HCT116 (cell line): Measurements from ENCODE around the gene CELF4. TPM values are rescaled to one million over a fixed set of nuclear protein-coding genes. Genes with fewer than 3 reads are reported as not detected.

ENCODE experiments used
- ATAC-seq: fragments of 200-7000 bp; cut with Tn5 transposase; 2 replicates; pipeline ENCODE4 v1.9.1; 2020; ENCODE audit warnings: mild to moderate bottlenecking, moderate library complexity
- BruUV-seq: library from RNA; stranded (reverse); fragments of 400-500 nt; replicated peaks from 2 replicates; lab custom pipeline; 2021; lab: Mats Ljungman, UMichigan
- CTCF ChIA-PET: fragments of 300-600 bp; sonication (Branson Sonifier 250); formaldehyde crosslinking; loops from one replicate; lab custom pipeline; 2021; ENCODE audit warnings: antibody characterized with exemption; lab: Charles Lee
- POLR2A ChIA-PET: fragments of 300-600, 350-600 bp; sonication (Branson Sonifier 250); formaldehyde crosslinking; loops from one replicate; lab custom pipeline; 2021; ENCODE audit warnings: antibody characterized with exemption; lab: Charles Lee
- RAD21 ChIA-PET, 2 experiments: fragments of 300-600 bp; sonication (Branson Sonifier 250); formaldehyde crosslinking; loops; one replicate each; lab custom pipeline; 2023; ENCODE audit warnings: low total read pairs in 2 of 2; ENCODE audit not compliant: uncharacterized antibody in 2 of 2, unreplicated experiment in 2 of 2, low non-redundant PET in 1 of 2; lab: Charles Lee
- DNase-seq: peaks from one replicate; pipeline ENCODE4 v3.0.0-alpha.2; 2010; ENCODE audit warnings: low read depth, low spot score
- H2AFZ ChIP-seq: fragments of 200-600 bp; shearing (Covaris generic), sonication (generic); 2 replicates; pipeline ENCODE4 v1.6.1; 2017; ENCODE audit warnings: low read depth, mixed run types, mixed read lengths, antibody characterized with exemption, low read length; ENCODE audit not compliant: poor library complexity, severe bottlenecking
- H3K27ac ChIP-seq: 2 replicates; pipeline ENCODE4 v1.5.1; 2012; ENCODE audit warnings: low read depth, low read length
- H3K27me3 ChIP-seq: fragments of 200-600 bp; sonication (generic); 2 replicates; pipeline ENCODE4 v1.6.1; 2016; ENCODE audit warnings: mixed run types, low read length, mixed read lengths; ENCODE audit not compliant: insufficient read depth
- H3K36me3 ChIP-seq, 2 experiments: fragments of 200-500 bp in 1 of 2; fragments of 200-600 bp in 1 of 2; sonication (Bioruptor generic) in 1 of 2; sonication (generic) in 1 of 2; 2 replicates each; pipeline versions ENCODE4 v1.5.1 to v1.6.1; 2014 to 2016; ENCODE audit warnings: low read length in 2 of 2, inconsistent platforms in 1 of 2, mixed read lengths in 1 of 2, mixed run types in 1 of 2; ENCODE audit not compliant: insufficient read depth in 2 of 2, control insufficient read depth in 1 of 2
- H3K4me1 ChIP-seq, 2 experiments: fragments of 200-600 bp in 1 of 2; sonication (generic) in 1 of 2; 2 replicates each; pipeline versions ENCODE4 v1.5.1 to v1.6.1; 2012 to 2017; ENCODE audit warnings: low read length in 2 of 2, inconsistent platforms in 1 of 2, mild to moderate bottlenecking in 1 of 2, mixed read lengths in 1 of 2, mixed run types in 1 of 2, moderate library complexity in 1 of 2; ENCODE audit not compliant: insufficient read depth in 2 of 2, control insufficient read depth in 1 of 2
- H3K4me2 ChIP-seq: fragments of 200-600 bp; sonication (generic); 2 replicates; pipeline ENCODE4 v1.6.1; 2017; ENCODE audit warnings: mixed run types, low read length, mixed read lengths
- H3K4me3 ChIP-seq, 2 experiments: fragments of 200-600 bp in 1 of 2; sonication (generic) in 1 of 2; replicated peaks in 1 of 2; 2 replicates each; pipeline ENCODE4 v1.5.1; 2011 to 2016; ENCODE audit warnings: low read length in 2 of 2, control low read depth in 1 of 2, low read depth in 1 of 2, mild to moderate bottlenecking in 1 of 2, mixed read lengths in 1 of 2, mixed run types in 1 of 2
- H3K79me2 ChIP-seq: fragments of 200-600 bp; sonication (generic); 2 replicates; pipeline ENCODE4 v1.6.1; 2017; ENCODE audit warnings: mild to moderate bottlenecking, mixed run types, low read length, moderate library complexity, mixed read lengths; ENCODE audit not compliant: insufficient read depth
- H3K9ac ChIP-seq: fragments of 200-600 bp; sonication (generic); 2 replicates; pipeline ENCODE4 v1.6.1; 2016; ENCODE audit warnings: low read length, mixed read lengths
- H3K9me2 ChIP-seq: fragments of 200-600 bp; sonication (generic), shearing (Covaris generic); 2 replicates; pipeline ENCODE4 v1.6.1; 2017; ENCODE audit warnings: mixed run types, mild to moderate bottlenecking, moderate library complexity; ENCODE audit not compliant: insufficient read depth
- H3K9me3 ChIP-seq, 2 experiments: fragments of 200-500 bp in 1 of 2; fragments of 200-600 bp in 1 of 2; sonication (Bioruptor generic) in 1 of 2; sonication (generic) in 1 of 2; 2 replicates each; pipeline ENCODE4 v1.6.1; 2014 to 2017; ENCODE audit warnings: low read length in 2 of 2, mixed read lengths in 2 of 2, inconsistent platforms in 1 of 2, low read depth in 1 of 2, mild to moderate bottlenecking in 1 of 2, mixed run types in 1 of 2, moderate library complexity in 1 of 2; ENCODE audit not compliant: control insufficient read depth in 1 of 2, insufficient read depth in 1 of 2
- H4K20me1 ChIP-seq: fragments of 200-600 bp; sonication (generic), shearing (Covaris generic); 2 replicates; pipeline ENCODE4 v1.6.1; 2017; ENCODE audit warnings: mixed run types, mild to moderate bottlenecking, moderate library complexity; ENCODE audit not compliant: insufficient read depth
- ATF3 ChIP-seq: IDR thresholded peaks from 2 replicates; pipeline ENCODE4 v1.6.1; 2012
- CBX3 ChIP-seq: IDR thresholded peaks from 2 replicates; pipeline ENCODE4 v1.6.1; 2012; ENCODE audit warnings: low read depth
- CEBPB ChIP-seq: IDR thresholded peaks from 2 replicates; pipeline ENCODE4 v1.6.1; 2012; ENCODE audit warnings: low read depth
- CTCF ChIP-seq, 3 experiments: fragments of 200-600 bp in 1 of 3; sonication (generic) in 1 of 3; IDR thresholded peaks in 2 of 3; conservative IDR thresholded peaks in 1 of 3; 2 replicates each; pipeline ENCODE4 v1.5.1; 2012 to 2017; ENCODE audit warnings: low read depth in 2 of 3, low read length in 2 of 3, antibody characterized with exemption in 1 of 3, borderline replicate concordance in 1 of 3, control low read depth in 1 of 3, mild to moderate bottlenecking in 1 of 3, mixed read lengths in 1 of 3, mixed run types in 1 of 3, moderate library complexity in 1 of 3; ENCODE audit not compliant: insufficient read depth in 1 of 3
- EGR1 ChIP-seq: IDR thresholded peaks from 2 replicates; pipeline ENCODE4 v1.6.1; 2012; ENCODE audit warnings: low read depth
- ELF1 ChIP-seq: IDR thresholded peaks from 2 replicates; pipeline ENCODE4 v1.6.1; 2012; ENCODE audit warnings: low read depth, borderline replicate concordance
- FOSL1 ChIP-seq: IDR thresholded peaks from 2 replicates; pipeline ENCODE4 v1.6.1; 2012; ENCODE audit warnings: low read depth
- JUND ChIP-seq: IDR thresholded peaks from 2 replicates; pipeline ENCODE4 v1.6.1; 2012
- MAX ChIP-seq: IDR thresholded peaks from 2 replicates; pipeline ENCODE4 v1.6.1; 2012
- POLR2A ChIP-seq: IDR thresholded peaks from 2 replicates; pipeline ENCODE4 v1.7.0; 2011; ENCODE audit warnings: borderline replicate concordance; ENCODE audit not compliant: insufficient read depth, insufficient read length; ENCODE audit errors: extremely low read depth
- POLR2AphosphoS5 ChIP-seq: IDR thresholded peaks from 2 replicates; pipeline ENCODE4 v1.6.1; 2011; ENCODE audit warnings: mild to moderate bottlenecking, low read depth, low read length, moderate library complexity
- REST ChIP-seq: IDR thresholded peaks from 2 replicates; pipeline ENCODE4 v1.6.1; 2012; ENCODE audit warnings: low read depth
- SIN3A ChIP-seq: IDR thresholded peaks from 2 replicates; pipeline ENCODE4 v1.6.1; 2012; ENCODE audit warnings: low read depth
- SP1 ChIP-seq: IDR thresholded peaks from 2 replicates; pipeline ENCODE4 v1.6.1; 2012; ENCODE audit warnings: low read depth
- SRF ChIP-seq: IDR thresholded peaks from 2 replicates; pipeline ENCODE4 v1.6.1; 2012; ENCODE audit warnings: low read depth
- TCF7L2 ChIP-seq: IDR thresholded peaks from 2 replicates; pipeline ENCODE4 v1.7.0; 2011; ENCODE audit warnings: borderline replicate concordance, inconsistent platforms; ENCODE audit not compliant: insufficient read depth, insufficient read length; ENCODE audit errors: extremely low read depth
- YY1 ChIP-seq: IDR thresholded peaks from 2 replicates; pipeline ENCODE4 v1.6.1; 2011; ENCODE audit warnings: low read length, low read depth, moderate library complexity, mild to moderate bottlenecking; ENCODE audit not compliant: insufficient replicate concordance; ENCODE audit errors: extremely low read depth
- ZBTB33 ChIP-seq: IDR thresholded peaks from 2 replicates; pipeline ENCODE4 v1.6.1; 2011; ENCODE audit warnings: mild to moderate bottlenecking, low read length, moderate library complexity; ENCODE audit not compliant: insufficient replicate concordance; ENCODE audit errors: extremely low read depth
- ZFX ChIP-seq: fragments of 450-650 bp; IDR thresholded peaks from 2 replicates; pipeline ENCODE4 v1.6.1; 2017
- ZNF274 ChIP-seq: fragments of 200-500 bp; sonication (Bioruptor generic); IDR thresholded peaks from 2 replicates; pipeline ENCODE4 v1.6.1; 2014; ENCODE audit warnings: mild to moderate bottlenecking, low read depth, low read length, inconsistent platforms
- intact Hi-C: fragments of 100-400 bp; cut with micrococcal nuclease; formaldehyde crosslinking; loops from 2 replicates; pipeline ENCODE4 v1.10.0; 2022
- total RNA-seq: library from RNA; stranded (reverse); gene quantifications from one replicate; pipeline ENCODE4 v1.2.1, GENCODE V29; 2021; ENCODE audit not compliant: unreplicated experiment

The CELF4 gene
- total RNA-seq, 1 experiment from 2014 or later: not detected

GRCh38 chr18:37613253-37613565 lies 47.6 kb upstream of the CELF4 start:
- ChIA-PET CTCF (no interaction called here), POLR2A (no interaction called here), RAD21 (no interaction called here)
- Histone ChIP-seq H2AFZ (no peak overlapping the region), H3K36me3 (no peaks in the 10 kb centered on the region), H3K79me2 (no peaks in the 10 kb centered on the region), H3K4me3 (no peak overlapping the region), H3K4me1 (no peaks in the 10 kb centered on the region), H3K9me3 (no peaks in the 10 kb centered on the region), H3K27me3 (peaks cover 41% of the 10 kb centered on the region), H4K20me1 (no peaks in the 10 kb centered on the region), H3K9me2 (no peaks in the 10 kb centered on the region), H3K4me2 (no peak overlapping the region), H3K27ac (no peak overlapping the region), H3K9ac (no peak overlapping the region)
- DNase-seq (no peak), ATAC-seq (no peak)
- intact Hi-C loops: no loop called here
- TF ChIP-seq ELF1 (no peak), ZBTB33 (no peak), CTCF (IDR thresholded peaks at IDR 0.05 in 2 of 3, conservative IDR thresholded peaks at IDR 0.05 in 1 of 3; ENCODE audit: borderline replicate concordance in 1 of 3, insufficient read depth in 1 of 3, low read depth in 2 of 3, low read length in 2 of 3) (no peak), POLR2A (no peak), ZNF274 (no peak), CBX3 (no peak), SIN3A (no peak), MAX (no peak), SRF (no peak), TCF7L2 (no peak), SP1 (no peak), POLR2AphosphoS5 (no peak), ZFX (no peak), FOSL1 (no peak), JUND (no peak), REST (no peak), ATF3 (no peak), YY1 (no peak), CEBPB (no peak), EGR1 (no peak)
- BruUV-seq: no TSS peak
